T-cell (primary cell): ENCODE measurements around the gene GABRE. TPM values are rescaled to one million over a fixed set of nuclear protein-coding genes. Genes with fewer than 3 reads are reported as not detected.
"Not testable (repeated sequence)": the region's sequence is repeated elsewhere in the genome, so short reads cannot be mapped to it uniquely, and the experiment has no call there.

Experiments used
- ATAC-seq, 4 experiments: fragments of 200-7000 bp in 3 of 4; fragments of 150-1000 bp in 1 of 4; cut with Tn5 transposase; replicated peaks in 1 of 4; 1 replicate in 3 of 4; 2 replicates in 1 of 4; pipeline ENCODE4 v1.10.0; 2021; ENCODE audit warnings: moderate library complexity in 3 of 4, mild to moderate bottlenecking in 2 of 4, moderate number of reproducible peaks in 1 of 4
- CTCF ChIA-PET, 2 donors: fragments of 300-600 bp; sonication (Branson Sonifier 250); formaldehyde crosslinking; loops; one replicate each; lab custom pipeline; 2022; ENCODE audit warnings: antibody characterized with exemption in 2 of 2; lab: Charles Lee
- POLR2A ChIA-PET, 2 donors: fragments of 300-600 bp; sonication (Branson Sonifier 250); formaldehyde crosslinking; loops; one replicate each; lab custom pipeline; 2022; ENCODE audit warnings: antibody characterized with exemption in 2 of 2; lab: Charles Lee
- DNase-seq, 35 experiments: peaks; one replicate each; pipeline versions ENCODE4 v3.0.0 to v3.0.0-alpha.2; 2013 to 2023
- H3K27ac ChIP-seq: one replicate; pipeline ENCODE4 v1.5.1; 2013; ENCODE audit warnings: low read length
- H3K27me3 ChIP-seq, 2 experiments: replicated peaks in 1 of 2; 1 replicate in 1 of 2; 2 replicates in 1 of 2; pipeline versions ENCODE4 v1.6.1 to v1.7.0; 2013; ENCODE audit warnings: low read length in 1 of 2, mixed read lengths in 1 of 2; ENCODE audit not compliant: control insufficient read depth in 2 of 2, insufficient read depth in 2 of 2; ENCODE audit errors: extremely low read depth in 1 of 2
- H3K36me3 ChIP-seq, 2 donors: 1 replicate in 1 of 2; 2 replicates in 1 of 2; pipeline versions ENCODE4 v1.6.1 to v1.7.0; 2013; ENCODE audit warnings: low read length in 1 of 2; ENCODE audit not compliant: control insufficient read depth in 2 of 2, insufficient read depth in 1 of 2; ENCODE audit errors: extremely low read depth in 1 of 2
- H3K4me1 ChIP-seq, 2 experiments: 1 replicate in 1 of 2; 2 replicates in 1 of 2; pipeline versions ENCODE4 v1.6.1 to v1.7.0; 2013; ENCODE audit warnings: low read length in 2 of 2, mixed read lengths in 1 of 2; ENCODE audit not compliant: insufficient read depth in 2 of 2, control insufficient read depth in 1 of 2; ENCODE audit errors: extremely low read depth in 1 of 2
- H3K4me3 ChIP-seq, 2 donors: 1 replicate in 1 of 2; 2 replicates in 1 of 2; pipeline versions ENCODE4 v1.5.1 to v1.7.0; 2013; ENCODE audit warnings: mild to moderate bottlenecking in 2 of 2, low read length in 1 of 2, moderate library complexity in 1 of 2; ENCODE audit not compliant: control insufficient read depth in 1 of 2; ENCODE audit errors: extremely low read depth in 1 of 2
- H3K9me3 ChIP-seq: 2 replicates; pipeline ENCODE4 v1.7.0; 2013
- H3K27ac Mint-ChIP-seq, 2 donors: one replicate each; pipeline ENCODE4 v1.8.0; 2020 to 2021; ENCODE audit warnings: mild to moderate bottlenecking in 2 of 2, mixed read lengths in 2 of 2
- H3K27me3 Mint-ChIP-seq, 2 donors: one replicate each; pipeline ENCODE4 v1.8.0; 2021 to 2022; ENCODE audit warnings: mixed read lengths in 2 of 2
- H3K36me3 Mint-ChIP-seq: one replicate; pipeline ENCODE4 v1.8.0; 2021; ENCODE audit warnings: mixed read lengths
- H3K4me1 Mint-ChIP-seq, 3 donors: one replicate each; pipeline ENCODE4 v1.8.0; 2020 to 2022; ENCODE audit warnings: mixed read lengths in 3 of 3, mild to moderate bottlenecking in 1 of 3
- H3K4me3 Mint-ChIP-seq, 3 donors: one replicate each; pipeline ENCODE4 v1.8.0; 2020 to 2022; ENCODE audit warnings: mild to moderate bottlenecking in 3 of 3, mixed read lengths in 3 of 3, moderate library complexity in 3 of 3
- H3K9me3 Mint-ChIP-seq, 3 donors: one replicate each; pipeline ENCODE4 v1.8.0; 2020 to 2022; ENCODE audit warnings: mixed read lengths in 3 of 3
- WGBS: methylation state at CpG from one replicate; pipeline ENCODE4 v1.1.5; 2013; ENCODE audit warnings: missing lambda C conversion rate; ENCODE audit not compliant: insufficient coverage; 5-methylcytosine and 5-hydroxymethylcytosine counted together
- total RNA-seq, 35 experiments: library from RNA in 6 of 35; stranded (reverse) in 6 of 35; fragments of 120-200 nt in 1 of 35; gene quantifications; one replicate each; pipeline versions ENCODE4 v1.2.1 to v1.2.4 and lab custom pipeline; 2013 to 2026

Gene GABRE
- total RNA-seq, 5 donors from 2014 or later (not counting 1 experiment from before 2014, with no cell fraction given), result 0.16 to 0.58 (median 0.30) TPM; not detected in 2

GRCh38 chrX:151921292-151921691 is 53.2 kb downstream of the GABRE start:
- CTCF ChIA-PET, result no interaction called here
- Mint-ChIP-seq H3K27me3 (peaks cover 0 to 6% of the 10 kb centered on the region in 2 donors), H3K9me3 (no peaks in the 10 kb centered on the region), H3K4me3 (no peak overlapping the region), H3K4me1 (no peaks in the 10 kb centered on the region), H3K36me3 (no peaks in the 10 kb centered on the region), H3K27ac (no peak overlapping the region)
- Histone ChIP-seq H3K4me1 (no peaks in the 10 kb centered on the region), H3K36me3 (no peaks in the 10 kb centered on the region), H3K4me3 (no peak overlapping the region), H3K9me3 (no peaks in the 10 kb centered on the region), H3K27ac (no peak overlapping the region), H3K27me3 (no peaks in the 10 kb centered on the region)
- DNase-seq (no peak), ATAC-seq (no peak)
- WGBS, result 88% methylated on average over 4 of the region's 10 CpGs
- POLR2A ChIA-PET, result no interaction called here

DNA sequence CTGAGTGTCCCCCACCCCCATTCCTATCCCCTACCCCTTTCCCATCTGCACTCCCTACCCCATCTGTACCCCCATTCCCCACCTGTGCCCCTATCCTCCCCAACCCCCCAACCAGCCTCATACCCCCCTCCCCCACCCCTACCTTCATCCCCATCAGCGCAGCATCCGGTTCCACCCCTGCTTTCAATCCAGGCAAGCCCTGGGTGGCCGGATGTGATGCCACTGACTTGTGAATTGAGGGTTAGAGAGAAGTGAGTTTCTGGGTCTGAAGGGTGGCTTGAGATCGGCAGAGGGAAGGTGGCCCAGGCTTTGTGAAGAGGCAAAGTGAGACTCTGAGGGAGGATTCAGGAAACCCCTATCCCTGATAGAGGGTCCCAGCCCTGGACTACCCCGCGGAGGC is 53.9 kb downstream of the GABRE start:
- H3K4me3 ChIP-seq, result no peak overlapping the region
- no CpG with 5 or more reads among the region's 6 CpGs for WGBS
- no peak for ATAC-seq
- Mint-ChIP-seq H3K36me3 (no peaks in the 10 kb centered on the region), H3K4me3 (no peak overlapping the region), H3K4me1 (no peaks in the 10 kb centered on the region), H3K27ac (no peak overlapping the region), H3K27me3 (peaks cover 0 to 6% of the 10 kb centered on the region in 2 donors), H3K9me3 (no peaks in the 10 kb centered on the region)
- DNase-seq, result no peak
- H3K4me1 ChIP-seq, result no peaks in the 10 kb centered on the region
- CTCF ChIA-PET, result no interaction called here
- no peaks in the 10 kb centered on the region for H3K27me3 ChIP-seq
- H3K36me3 ChIP-seq, result no peaks in the 10 kb centered on the region
- H3K27ac ChIP-seq, result no peak overlapping the region
- no peaks in the 10 kb centered on the region for H3K9me3 ChIP-seq
- POLR2A ChIA-PET, result no interaction called here

- CTCF ChIA-PET, result no interaction called here
- Mint-ChIP-seq H3K4me1 (no peaks in the 10 kb centered on the region), H3K27me3 (peaks cover 0 to 6% of the 10 kb centered on the region in 2 donors), H3K36me3 (no peaks in the 10 kb centered on the region), H3K9me3 (no peaks in the 10 kb centered on the region), H3K4me3 (no peak overlapping the region), H3K27ac (no peak overlapping the region)
- ATAC-seq (no peak), DNase-seq (no peak)
- Histone ChIP-seq H3K4me3 (no peak overlapping the region), H3K9me3 (no peaks in the 10 kb centered on the region), H3K27me3 (no peaks in the 10 kb centered on the region), H3K27ac (no peak overlapping the region), H3K36me3 (no peaks in the 10 kb centered on the region), H3K4me1 (no peaks in the 10 kb centered on the region)
- POLR2A ChIA-PET, result no interaction called here
- whole genome bisulfite sequencing, result 100% methylated on average over 1 of the region's 12 CpGs
These were observed 54.4 kb downstream of the GABRE start for GRCh38 chrX:151920101-151920500.

DNA sequence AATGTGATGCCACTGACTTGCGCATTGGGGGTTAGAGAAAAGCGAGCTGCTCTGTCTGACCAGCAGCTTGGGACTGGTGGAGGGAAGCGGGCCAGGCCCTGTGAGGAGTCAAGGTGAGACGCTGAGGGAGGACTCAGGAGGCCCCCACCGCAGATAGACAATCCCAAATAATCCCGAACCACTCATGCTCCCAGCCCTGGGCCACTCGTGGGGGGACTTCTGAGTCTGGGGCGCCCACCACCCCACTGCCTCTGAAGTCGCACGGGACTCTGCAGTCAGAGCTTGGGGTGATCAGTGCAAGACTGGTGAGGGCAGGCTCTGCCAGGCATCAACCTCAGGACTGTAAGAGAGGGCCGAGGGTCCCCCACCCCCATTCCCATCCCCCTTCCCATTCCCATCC is 54.9 kb downstream of the GABRE start:
- CTCF ChIA-PET, result no interaction called here

DNA sequence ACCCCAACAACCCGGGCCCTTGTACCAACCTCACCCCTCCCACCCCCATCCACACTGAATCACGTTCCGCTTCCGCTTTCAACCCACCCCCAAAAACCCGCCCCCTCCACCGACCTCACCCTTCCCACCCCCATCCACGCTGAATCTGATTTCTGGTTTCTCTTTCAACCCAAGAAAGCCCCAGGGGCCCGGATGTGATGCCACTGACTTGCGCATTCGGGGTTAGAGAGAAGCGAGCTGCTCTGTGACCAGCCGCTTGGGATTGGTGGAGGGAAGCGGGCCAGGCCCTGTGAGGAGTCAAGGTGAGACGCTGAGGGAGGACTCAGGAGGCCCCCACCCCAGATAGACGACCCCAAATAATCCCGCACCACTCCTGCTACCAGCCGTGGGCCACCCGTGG is 55.7 kb downstream of the GABRE start:
- H3K4me1 Mint-ChIP-seq, H3K27ac ChIP-seq, ATAC-seq, H3K36me3 ChIP-seq, DNase-seq, POLR2A ChIA-PET, H3K9me3 Mint-ChIP-seq, H3K4me1 ChIP-seq, H3K4me3 Mint-ChIP-seq, H3K27ac Mint-ChIP-seq, H3K27me3 ChIP-seq, H3K4me3 ChIP-seq, H3K27me3 Mint-ChIP-seq, H3K36me3 Mint-ChIP-seq, H3K9me3 ChIP-seq, CTCF ChIA-PET: not testable (repeated sequence)
- WGBS, result no CpG with 5 or more reads among the region's 18 CpGs

More for the DNA sequence above, 54.9 kb downstream of the GABRE start:
- Mint-ChIP-seq H3K36me3 (no peaks in the 10 kb centered on the region), H3K27me3 (peaks cover 0 to 5% of the 10 kb centered on the region in 2 donors), H3K4me3 (no peak overlapping the region), H3K4me1 (no peaks in the 10 kb centered on the region), H3K27ac (no peak overlapping the region), H3K9me3 (no peaks in the 10 kb centered on the region)
- Histone ChIP-seq H3K27me3 (no peaks in the 10 kb centered on the region), H3K9me3 (no peaks in the 10 kb centered on the region), H3K27ac (no peak overlapping the region), H3K36me3 (no peaks in the 10 kb centered on the region), H3K4me1 (no peaks in the 10 kb centered on the region), H3K4me3 (no peak overlapping the region)
- no peak for DNase-seq
- ATAC-seq, result no peak
- WGBS, result no CpG with 5 or more reads among the region's 11 CpGs
- POLR2A ChIA-PET, result no interaction called here

DNA sequence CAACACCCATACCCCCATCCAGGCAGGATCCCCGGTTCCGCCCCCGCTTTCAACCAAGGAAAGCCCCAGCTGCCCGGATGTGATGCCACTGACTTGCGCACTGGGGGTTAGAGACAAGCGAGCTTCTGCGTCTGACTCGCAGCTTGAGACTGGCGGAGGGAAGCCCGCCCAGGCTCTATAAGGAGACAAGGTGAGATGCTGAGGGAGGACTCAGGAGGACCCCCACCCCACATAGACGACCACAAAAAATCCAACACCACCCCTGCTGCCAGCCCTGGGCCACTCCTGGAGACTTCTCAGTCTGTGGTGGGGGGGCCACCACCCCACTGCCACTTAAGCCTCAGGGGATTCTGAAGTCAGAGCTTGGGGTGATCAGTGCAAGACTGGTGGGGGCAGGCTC is 61.7 kb downstream of the GABRE start, which contains the start of gene MAGEA4:
Gene MAGEA4 (plus strand): TSS at position 110 of the 400 bp plus-strand sequence. CDS start 10,776 bp downstream, outside the sequence.
- peaks cover 0 to 4% of the 10 kb centered on the region in 2 donors for H3K27me3 Mint-ChIP-seq
- no peaks in the 10 kb centered on the region for H3K4me1 Mint-ChIP-seq
- ATAC-seq (no peak), DNase-seq (no peak)
- no peak within 1 kb of the TSS for H3K4me3 Mint-ChIP-seq
- no peak within 1 kb of the TSS for H3K4me3 ChIP-seq
- H3K36me3 Mint-ChIP-seq, result no peaks in the 10 kb centered on the region
- no peaks in the 10 kb centered on the region for H3K9me3 Mint-ChIP-seq
- POLR2A ChIA-PET, result no interaction called here
- H3K4me1 ChIP-seq, result no peaks in the 10 kb centered on the region
- H3K27me3 ChIP-seq, result no peaks in the 10 kb centered on the region
- no CpG with 5 or more reads among the region's 11 CpGs for WGBS
- no peaks in the 10 kb centered on the region for H3K36me3 ChIP-seq
- H3K9me3 ChIP-seq, result no peaks in the 10 kb centered on the region
- H3K27ac ChIP-seq, result no peak within 1 kb of the TSS
- CTCF ChIA-PET, result no interaction called here
- H3K27ac Mint-ChIP-seq, result no peak within 1 kb of the TSS

DNA sequence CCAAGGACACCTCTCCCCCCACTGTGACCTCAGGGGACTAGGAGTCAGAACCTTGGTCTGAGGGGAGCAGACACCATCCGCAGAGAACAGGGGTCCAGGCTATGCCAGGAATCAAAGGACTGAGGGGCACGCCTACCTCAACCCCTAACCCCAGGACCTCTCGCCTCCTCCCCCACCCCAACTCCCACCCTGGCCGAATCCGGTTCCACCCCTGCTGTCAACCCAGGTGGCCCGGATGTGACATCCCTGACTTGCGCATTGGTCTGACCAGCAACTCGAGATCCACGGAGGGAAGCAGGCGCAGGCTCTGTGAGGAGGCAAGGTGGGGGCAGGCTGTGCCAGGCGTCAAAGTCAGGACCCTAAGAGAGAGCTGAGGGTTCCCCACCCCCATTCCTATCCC is 62.3 kb downstream of the GABRE start:
- H3K4me1 ChIP-seq, result no peaks in the 10 kb centered on the region
- Mint-ChIP-seq H3K27ac (no peak overlapping the region), H3K4me1 (no peaks in the 10 kb centered on the region), H3K27me3 (peaks cover 0 to 4% of the 10 kb centered on the region in 2 donors), H3K4me3 (no peak overlapping the region), H3K36me3 (no peaks in the 10 kb centered on the region), H3K9me3 (no peaks in the 10 kb centered on the region)
- no CpG with 5 or more reads among the region's 11 CpGs for WGBS
- no peak overlapping the region for H3K27ac ChIP-seq
- no peak overlapping the region for H3K4me3 ChIP-seq
- H3K36me3 ChIP-seq, result no peaks in the 10 kb centered on the region
- DNase-seq, result no peak
- POLR2A ChIA-PET, result no interaction called here
- ATAC-seq, result no peak
- H3K9me3 ChIP-seq, result no peaks in the 10 kb centered on the region
- CTCF ChIA-PET, result no interaction called here
- H3K27me3 ChIP-seq, result no peaks in the 10 kb centered on the region
